NCI-H748 treated with DMSO at 0.1 percent for 48 hours (cell line): ENCODE data around the gene CAPN11.

Experiments used
- DNase-seq: peaks from one replicate; lab custom pipeline; 2025; lab: John Stamatoyannopoulos, UW

Gene CAPN11

DNA sequence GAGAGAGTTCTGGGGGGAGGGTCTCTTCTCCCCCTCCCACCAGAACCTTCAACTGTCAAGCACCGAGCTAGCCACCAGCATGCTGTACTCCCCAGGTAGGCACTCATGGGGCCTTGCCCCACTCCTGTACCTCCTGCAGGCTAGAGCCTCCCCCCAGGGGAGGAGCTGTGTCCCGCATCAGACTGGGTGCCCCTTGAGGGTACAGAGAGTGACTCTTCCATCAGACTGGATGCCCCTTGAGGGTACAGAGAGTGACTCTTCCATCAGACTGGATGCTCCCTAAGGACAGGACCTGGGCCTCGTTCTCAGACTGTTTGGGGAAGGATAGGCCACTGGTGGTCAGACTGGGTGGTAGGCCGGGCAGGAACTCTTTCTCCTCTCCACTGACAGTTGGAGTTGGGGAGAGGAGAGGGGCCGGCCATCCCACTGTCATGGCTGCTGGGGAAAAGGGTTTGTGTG, at the start of gene CAPN11:
Gene CAPN11 (plus strand): TSS at position 51 of the 459 bp plus-strand sequence. CDS start 29 bp downstream, at position 80.
- no peak for DNase-seq

DNA sequence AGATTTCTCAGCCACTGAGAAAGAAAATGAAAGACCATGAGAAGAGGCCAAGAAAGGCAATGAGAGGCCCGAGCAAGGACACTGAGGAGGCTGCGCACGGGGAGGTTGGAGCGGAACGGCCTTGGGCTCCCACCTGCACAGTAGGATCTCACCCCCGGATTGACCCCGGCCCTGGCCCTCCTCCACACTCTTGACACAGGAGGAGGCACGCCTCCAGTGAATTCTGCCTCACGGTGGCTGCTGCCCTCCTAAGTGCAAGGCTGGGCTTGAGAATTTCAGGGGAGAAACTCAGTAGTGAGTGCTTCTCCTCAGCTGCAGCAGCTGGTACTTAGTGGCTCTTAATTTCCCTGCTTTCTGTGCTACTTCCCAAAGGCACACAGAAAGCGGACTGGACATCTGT, 49.4 kb upstream of the CAPN11 start:
- no peak for DNase-seq

DNA sequence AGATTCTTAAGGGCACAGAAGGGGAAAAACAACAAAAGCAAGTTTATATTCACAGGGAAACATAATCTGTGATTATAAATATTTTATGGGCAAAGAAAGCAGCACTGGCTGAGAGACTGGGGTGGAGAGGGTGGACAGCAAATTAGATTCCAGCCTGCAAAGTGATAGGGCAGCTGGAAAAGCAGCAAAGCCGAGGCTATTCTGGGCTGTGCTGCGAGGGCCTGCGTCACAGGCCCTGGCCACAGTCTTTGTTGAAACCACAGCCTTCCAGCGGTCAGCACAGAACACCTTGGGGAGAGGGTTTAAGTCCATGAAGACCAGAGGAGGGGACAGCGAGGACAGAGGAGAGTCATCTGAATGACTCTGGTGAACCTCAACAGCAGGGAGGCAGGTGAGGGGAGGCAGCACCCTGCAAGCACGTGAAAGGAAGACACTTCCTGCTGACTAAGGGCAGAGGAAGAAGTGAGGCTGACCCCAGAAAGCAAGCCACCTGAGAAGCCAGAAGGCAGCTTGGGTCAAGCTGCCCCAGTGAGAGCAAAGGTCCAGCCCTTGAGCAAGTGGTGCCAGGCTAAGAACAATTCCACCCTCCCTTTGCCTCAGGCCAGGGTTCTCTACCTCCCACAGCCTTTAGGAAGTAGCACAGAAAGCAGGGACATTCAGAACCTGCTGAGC, 48.5 kb upstream of the CAPN11 start:
- DNase-seq: no peak

GRCh38 chr6:44110966-44111365, 47.7 kb upstream of the CAPN11 start:
- no peak for DNase-seq

DNA sequence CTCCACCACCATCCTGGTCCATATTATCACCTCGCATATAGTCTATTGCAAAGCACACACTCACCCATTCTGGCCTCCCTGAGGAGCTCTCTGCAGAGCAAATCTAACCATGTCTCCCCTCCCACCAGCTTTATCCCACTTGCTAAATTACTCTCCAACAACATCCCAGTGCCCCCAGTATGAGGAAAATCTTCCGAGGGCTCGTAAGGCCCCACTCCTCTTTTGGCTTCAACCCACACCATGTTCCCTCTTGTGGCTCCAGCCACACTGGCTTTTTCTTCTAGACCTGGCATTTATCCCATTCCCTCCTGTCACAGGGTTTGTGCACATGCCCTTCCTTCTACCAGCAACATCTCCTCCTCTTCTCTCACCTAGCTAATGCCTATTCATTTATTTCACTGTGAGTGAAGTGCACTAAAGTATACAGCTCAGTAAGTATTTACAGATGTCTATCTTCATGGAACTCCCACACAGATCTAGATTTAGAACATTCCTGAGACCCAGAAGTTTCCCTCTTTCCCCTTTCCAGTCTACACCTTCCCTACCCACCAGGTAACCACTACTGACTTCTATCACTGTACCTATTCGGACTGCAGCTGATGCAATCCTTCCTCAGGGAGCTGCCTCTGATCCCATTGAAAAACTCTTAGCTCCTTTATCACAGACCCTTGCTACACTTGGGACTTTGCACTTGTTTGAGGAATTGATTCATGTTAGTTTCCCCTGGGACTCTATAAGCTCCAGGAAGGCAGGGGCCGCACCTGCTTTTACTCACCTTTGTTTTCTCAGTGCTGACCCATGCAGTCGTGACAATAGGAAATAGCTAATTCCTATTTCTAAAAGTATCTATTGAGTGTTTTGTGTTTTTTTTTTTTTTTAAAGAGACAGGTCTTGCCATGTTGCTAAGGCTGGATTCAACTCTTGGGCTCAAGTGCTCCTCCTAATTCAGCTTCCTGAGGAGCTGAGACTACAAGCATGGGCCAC, 46.9 kb upstream of the CAPN11 start:
- no peak for DNase-seq

GRCh38 chr6:44113414-44113813, 45.2 kb upstream of the CAPN11 start:
- no peak for DNase-seq

DNA sequence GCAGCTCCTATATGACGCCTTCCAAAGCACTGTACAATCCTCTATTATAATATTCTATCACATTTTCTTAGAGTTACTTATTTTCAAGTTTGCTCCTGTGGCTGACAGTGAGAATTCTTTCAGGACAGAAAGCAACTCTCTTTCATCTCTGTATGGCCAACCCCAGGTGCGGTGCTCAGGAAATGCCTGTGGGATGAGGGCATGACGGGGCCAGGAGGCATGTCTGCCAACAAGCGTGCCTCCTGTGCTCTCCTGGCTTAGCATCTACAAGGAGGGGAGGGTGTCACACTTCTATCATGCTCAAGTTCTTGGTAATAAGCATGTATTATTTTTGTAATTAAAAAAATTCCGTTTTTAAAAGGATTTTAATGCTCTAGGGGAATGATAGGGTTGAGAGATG, 42.8 kb upstream of the CAPN11 start:
- DNase-seq: no peak

DNA sequence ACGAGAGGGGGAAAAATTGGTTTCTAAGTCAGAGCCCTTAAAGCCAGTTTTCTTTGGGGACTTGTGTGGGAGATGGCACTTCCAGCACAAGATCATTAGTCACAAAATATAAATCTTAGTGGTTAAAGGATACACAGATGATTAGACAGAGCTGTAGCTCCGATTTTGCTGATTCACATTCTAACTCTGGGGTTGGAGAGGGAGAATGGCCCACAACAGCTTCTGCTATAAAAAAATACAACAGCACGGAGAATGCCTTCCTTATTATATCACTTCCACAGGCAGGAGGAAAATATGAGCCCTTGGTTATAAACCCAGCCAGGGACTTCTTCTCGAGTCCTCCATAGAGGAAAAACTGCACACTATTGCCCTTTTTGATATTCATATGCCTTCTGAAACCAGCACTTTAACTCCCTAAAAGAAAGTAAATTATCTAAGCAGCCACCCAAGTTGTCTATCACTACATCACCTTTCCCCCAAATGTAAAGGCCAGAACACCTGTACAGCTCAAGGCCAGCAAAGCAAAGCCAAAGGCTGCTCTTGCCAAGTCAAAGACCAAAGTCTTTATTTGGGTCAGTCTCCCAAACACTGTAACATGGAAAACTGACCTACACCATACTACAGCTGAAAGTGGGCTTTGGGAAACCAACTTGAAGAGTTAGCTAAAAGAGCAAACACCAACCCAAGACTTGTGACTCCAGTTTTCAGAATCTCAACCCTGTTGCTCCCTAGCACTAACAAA, 41.8 kb upstream of the CAPN11 start:
- DNase-seq: no peak

- no peak for DNase-seq
These were observed 41.1 kb upstream of the CAPN11 start for GRCh38 chr6:44117397-44118128.

DNA sequence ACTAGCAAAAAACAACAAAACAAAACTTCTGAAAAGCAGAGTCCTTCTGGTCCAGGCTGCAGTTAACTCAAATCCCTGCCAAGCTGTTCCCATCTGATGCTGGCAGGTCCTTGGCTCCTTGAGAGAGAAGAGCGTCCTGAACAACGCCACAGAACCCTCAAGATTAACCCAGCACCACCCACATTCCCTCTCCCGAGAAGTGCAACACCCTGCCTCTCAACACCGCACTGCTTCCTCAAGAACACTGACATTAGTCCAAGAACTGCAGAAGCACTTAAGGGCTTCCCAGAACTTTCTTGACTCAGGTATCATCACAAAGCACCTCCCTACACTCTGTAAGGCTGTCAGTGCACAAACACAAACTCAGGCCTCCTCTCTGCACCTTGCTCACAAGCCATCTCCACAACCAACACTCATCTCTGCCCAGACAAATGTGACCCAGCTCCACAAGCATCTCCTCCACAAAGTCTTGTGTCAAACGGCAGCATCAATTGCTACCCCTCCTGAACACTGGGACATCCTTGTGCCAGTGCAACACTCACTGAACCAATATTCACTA, 38.8 kb upstream of the CAPN11 start:
- no peak for DNase-seq

DNA sequence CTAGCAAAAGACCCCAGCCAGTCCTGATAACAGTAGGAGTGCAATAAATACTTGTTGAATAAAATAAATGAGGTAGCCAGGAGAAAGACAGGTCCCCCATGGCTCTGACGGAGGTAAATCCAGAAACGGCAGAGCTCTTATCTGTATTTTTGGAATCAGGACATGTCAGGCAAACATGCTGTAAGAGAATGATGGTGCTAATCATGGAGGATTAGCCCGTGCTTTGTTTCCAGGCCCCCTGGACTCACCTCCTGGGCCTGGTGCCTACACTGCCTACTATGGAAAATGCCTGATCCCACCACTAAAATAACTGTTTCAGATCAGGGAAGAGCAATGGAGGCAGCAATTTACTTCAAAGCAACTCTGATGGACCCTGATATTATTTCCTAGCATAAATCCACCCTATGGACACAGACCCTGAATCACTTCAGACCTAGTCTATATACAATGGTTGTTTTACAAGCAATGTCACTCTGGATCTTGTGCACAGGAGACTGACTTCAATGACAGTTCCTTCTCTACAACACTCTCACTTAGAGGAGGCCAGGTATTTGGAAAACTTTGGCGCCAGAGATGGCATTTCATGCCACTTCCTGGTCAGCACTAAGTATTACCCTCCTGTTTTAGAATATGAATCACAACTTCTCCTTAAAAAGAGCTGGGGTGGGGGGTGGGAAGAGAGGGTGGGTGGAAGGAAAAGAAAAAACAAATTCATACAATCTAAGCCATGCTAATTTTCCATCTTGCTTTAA, 37.8 kb upstream of the CAPN11 start:
- no peak for DNase-seq

DNA sequence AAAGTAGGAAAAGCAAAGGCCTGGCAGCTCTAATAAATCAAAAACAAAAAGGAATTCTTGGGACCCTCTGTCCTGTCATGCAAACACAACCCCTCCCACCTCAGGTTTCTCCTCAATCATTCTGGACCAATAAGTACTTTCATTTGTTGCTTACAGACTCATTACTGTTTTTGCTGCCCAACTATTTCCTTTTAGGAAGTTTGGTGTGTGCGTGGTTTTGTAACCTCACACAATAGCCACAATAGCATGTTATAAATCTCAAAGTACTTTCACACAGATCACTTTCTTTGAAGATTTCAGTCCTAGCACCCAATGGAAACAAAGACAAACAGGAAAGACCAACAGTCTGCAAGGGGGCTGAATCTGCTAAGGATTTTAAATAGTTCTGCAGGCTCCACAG, 35.8 kb upstream of the CAPN11 start:
- DNase-seq: no peak

DNA sequence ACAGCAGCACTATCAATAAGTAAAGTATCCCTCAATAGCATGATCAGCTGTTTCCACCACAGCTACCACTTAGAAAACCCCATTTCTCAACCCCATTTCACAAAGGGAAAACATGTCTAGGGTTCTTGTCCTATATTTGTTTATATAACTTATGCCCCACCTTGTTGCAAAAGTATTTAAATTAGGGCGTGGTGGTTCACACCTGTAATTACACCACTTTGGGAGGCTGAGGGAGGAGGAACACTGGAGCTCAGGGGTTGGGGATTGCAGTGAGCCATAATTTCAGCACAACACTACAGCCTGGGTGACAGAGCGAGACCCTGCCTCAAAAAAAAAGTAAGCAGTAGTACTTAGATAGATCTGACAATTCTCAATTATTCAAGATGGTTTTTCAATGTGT, 35.1 kb upstream of the CAPN11 start:
- DNase-seq: no peak

DNA sequence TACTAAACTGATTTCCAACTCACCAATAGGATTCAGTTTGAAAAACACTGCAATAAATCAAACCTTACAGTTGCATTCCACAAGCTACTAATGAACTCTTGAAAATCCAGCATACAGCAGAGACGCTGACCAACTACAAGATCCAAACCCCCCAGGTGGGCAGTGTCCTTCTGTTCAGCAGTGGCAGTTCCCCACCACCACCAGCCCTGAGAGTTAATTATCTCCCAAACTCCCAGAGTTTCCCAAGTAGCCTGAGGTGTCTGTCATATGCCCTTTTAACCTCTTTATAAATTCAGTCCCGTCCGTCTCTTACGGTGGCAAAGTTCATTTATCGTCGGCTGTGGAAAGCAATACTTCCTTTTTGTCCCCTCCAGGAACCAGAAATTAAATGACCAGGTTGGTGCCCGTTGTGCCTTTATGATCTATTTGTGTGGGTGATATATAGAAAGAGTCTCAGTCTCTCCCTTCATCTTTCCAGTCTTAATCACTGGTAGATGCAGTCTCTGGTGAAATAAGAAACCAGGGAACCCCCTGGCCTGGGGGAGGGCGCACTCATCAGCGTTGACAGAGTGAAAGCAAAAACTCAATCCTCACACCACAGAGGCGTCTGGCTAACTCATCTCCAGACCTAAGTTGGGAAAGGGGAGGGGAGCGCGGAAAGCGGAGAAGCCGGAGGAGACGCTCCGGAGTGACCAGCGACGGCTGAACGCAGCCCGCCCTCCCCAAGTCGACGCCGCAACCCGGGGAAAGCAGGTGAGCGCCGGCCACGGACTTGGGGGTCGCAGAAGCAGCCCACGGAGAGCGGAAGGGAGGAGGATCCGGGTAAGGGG, 32.1 kb upstream of the CAPN11 start:
- no peak for DNase-seq

GRCh38 chr6:44127186-44128019, 31.2 kb upstream of the CAPN11 start, which contains the start of the genes MRPL14 and TMEM63B:
Gene MRPL14, minus strand, starts transcription at chr6:44127452. Its CDS starts 10,841 bp downstream, at chr6:44116611.
Gene TMEM63B, plus strand, starts transcription at chr6:44127554. Its CDS starts 7,031 bp downstream, at chr6:44134585.
- peak; percentile 66 for DNase-seq

GRCh38 chr6:44128020-44128917, 30.4 kb upstream of the CAPN11 start:
- no peak for DNase-seq

- no peak for DNase-seq
These were observed 28.7 kb upstream of the CAPN11 start for GRCh38 chr6:44129841-44130322.
